ENCODE data around the gene CD247. TPM values are rescaled to one million over a fixed set of nuclear protein-coding genes. Genes with fewer than 3 reads are reported as not detected.

The CD247 gene
- total RNA-seq, 1 experiment from 2014 or later: 0.97 TPM

DNA sequence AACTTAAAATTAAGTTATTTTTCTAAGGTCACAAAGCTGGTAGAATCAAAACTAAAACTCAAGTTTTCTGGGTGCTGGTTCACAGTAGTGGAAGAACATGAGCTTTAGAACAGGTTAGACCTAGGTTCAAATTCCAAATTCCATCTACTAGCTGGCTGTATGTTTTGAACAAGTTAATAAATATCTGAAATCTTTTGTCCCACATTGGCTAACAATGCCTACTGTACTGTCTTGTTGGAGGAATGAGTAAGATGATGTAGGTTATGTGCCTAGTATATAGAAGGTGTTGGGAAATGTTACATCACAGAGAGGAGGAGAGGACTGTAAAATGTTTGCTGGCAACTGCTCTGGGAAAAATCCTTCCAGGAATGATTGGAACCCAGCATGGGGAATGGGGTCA lies 14.0 kb upstream of the CD247 start:
- no peaks in the 10 kb centered on the region for H3K9me3 Mint-ChIP-seq (ENCODE audit: low read depth, unreplicated experiment)
- no peak overlapping the region for H3K27ac Mint-ChIP-seq (ENCODE audit: unreplicated experiment)
- TF ChIP-seq, protein P1, sequence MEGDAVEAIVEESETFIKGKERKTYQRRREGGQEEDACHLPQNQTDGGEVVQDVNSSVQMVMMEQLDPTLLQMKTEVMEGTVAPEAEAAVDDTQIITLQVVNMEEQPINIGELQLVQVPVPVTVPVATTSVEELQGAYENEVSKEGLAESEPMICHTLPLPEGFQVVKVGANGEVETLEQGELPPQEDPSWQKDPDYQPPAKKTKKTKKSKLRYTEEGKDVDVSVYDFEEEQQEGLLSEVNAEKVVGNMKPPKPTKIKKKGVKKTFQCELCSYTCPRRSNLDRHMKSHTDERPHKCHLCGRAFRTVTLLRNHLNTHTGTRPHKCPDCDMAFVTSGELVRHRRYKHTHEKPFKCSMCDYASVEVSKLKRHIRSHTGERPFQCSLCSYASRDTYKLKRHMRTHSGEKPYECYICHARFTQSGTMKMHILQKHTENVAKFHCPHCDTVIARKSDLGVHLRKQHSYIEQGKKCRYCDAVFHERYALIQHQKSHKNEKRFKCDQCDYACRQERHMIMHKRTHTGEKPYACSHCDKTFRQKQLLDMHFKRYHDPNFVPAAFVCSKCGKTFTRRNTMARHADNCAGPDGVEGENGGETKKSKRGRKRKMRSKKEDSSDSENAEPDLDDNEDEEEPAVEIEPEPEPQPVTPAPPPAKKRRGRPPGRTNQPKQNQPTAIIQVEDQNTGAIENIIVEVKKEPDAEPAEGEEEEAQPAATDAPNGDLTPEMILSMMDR (IDR thresholded peaks at IDR 0.05; ENCODE audit: unreplicated experiment): no peak
- no peaks in the 10 kb centered on the region for H3K27me3 Mint-ChIP-seq (ENCODE audit: unreplicated experiment)
- H3K4me1 Mint-ChIP-seq (ENCODE audit: low read depth, unreplicated experiment): peaks cover 7% of the 10 kb centered on the region
- no peaks in the 10 kb centered on the region for H3K36me3 Mint-ChIP-seq (ENCODE audit: insufficient read depth, unreplicated experiment)
- no peak overlapping the region for H3K4me3 Mint-ChIP-seq (ENCODE audit: low read depth, unreplicated experiment)
- BruUV-seq (replicated peaks): no TSS peak
- intact Hi-C loops (cut with micrococcal nuclease; ENCODE audit: unreplicated experiment): loop anchor here (2.0 to 5.0 kb wide), 4 partner anchors 85 to 622 kb away; no protein-coding TSS in a partner anchor
- no peak for DNase-seq
- CTCF ChIA-PET: interaction anchor here (0.8 kb wide), 1 partner anchor 264 kb away, joined by 3 read pairs; no protein-coding TSS in a partner anchor

DNA sequence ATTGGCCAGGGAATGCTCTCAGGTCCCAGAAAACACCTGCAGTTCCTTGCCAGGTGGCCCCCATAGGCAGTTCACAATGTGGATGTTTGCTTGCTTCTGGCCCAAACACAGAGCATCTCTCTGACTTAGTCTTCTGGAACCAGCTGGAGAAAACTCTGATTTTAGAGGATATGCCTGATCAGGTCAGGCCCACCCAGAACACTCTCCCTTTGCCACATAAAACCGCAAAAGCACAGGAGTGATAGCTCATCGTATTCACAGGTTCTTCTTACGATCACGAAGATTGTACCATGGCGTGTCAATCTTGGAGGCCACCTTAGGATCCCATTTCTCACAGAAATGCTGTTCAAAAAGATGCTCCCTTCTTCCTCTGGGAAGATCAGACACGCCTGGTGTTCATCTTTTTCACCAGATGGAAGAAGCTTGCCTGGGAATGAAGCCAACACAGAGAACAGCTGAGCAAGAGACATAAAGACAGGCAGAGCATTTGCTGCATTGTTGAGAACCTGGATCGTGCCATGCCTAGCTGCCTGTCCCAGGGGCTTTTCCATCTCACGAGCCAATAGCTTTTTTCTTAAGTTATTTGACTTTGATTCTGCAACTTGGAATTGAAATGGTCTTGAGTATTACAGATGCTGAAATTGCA lies 11.6 kb upstream of the CD247 start:
- Mint-ChIP-seq H3K4me3 (ENCODE audit: low read depth, unreplicated experiment) (no peak overlapping the region), H3K4me1 (ENCODE audit: low read depth, unreplicated experiment) (peaks cover 7% of the 10 kb centered on the region), H3K27ac (ENCODE audit: unreplicated experiment) (no peak overlapping the region), H3K9me3 (ENCODE audit: low read depth, unreplicated experiment) (no peaks in the 10 kb centered on the region), H3K27me3 (ENCODE audit: unreplicated experiment) (peaks cover 13% of the 10 kb centered on the region), H3K36me3 (ENCODE audit: insufficient read depth, unreplicated experiment) (no peaks in the 10 kb centered on the region)
- CTCF ChIA-PET: no interaction called here
- DNase-seq: no peak
- TF ChIP-seq, protein P1 (IDR thresholded peaks at IDR 0.05; ENCODE audit: unreplicated experiment): no peak
- no TSS peak for BruUV-seq (replicated peaks)
- intact Hi-C loops (cut with micrococcal nuclease; ENCODE audit: unreplicated experiment): loop anchor here (5.0 kb wide), 2 partner anchors 83 to 463 kb away; no protein-coding TSS in a partner anchor

DNA sequence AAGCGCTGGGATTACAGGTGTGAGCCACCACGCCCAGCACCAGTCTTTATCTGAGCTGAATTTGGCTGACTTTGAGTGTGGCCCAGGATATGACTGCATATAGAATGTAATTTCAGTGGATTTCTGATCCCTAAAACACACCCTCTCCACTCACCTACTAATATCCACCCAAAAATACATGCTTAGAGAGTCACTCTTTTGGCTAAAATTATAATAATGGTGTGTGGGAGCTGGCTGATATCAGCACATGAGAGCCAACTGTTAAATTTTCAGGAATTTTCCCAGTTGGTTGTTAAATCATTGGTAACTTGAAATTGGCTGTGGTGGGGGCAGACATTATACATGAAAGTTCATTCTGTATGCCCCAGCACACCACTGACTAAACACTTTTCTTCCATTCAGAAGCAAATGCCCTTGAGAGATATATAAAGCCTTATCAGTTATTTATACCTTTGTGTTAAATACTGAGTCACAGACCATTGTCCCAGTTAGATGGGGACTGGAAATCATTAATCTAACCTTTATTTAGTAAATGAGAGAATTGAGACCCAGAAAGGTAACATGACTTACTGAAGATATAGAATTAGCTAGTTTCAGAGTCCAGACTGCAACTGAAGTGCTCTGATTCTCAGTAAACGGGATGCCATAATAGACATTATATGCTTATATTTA lies 9.9 kb upstream of the CD247 start:
- Mint-ChIP-seq H3K27ac (ENCODE audit: unreplicated experiment) (no peak overlapping the region), H3K27me3 (ENCODE audit: unreplicated experiment) (peaks cover 16% of the 10 kb centered on the region), H3K36me3 (ENCODE audit: insufficient read depth, unreplicated experiment) (no peaks in the 10 kb centered on the region), H3K4me1 (ENCODE audit: low read depth, unreplicated experiment) (peaks cover 7% of the 10 kb centered on the region), H3K4me3 (ENCODE audit: low read depth, unreplicated experiment) (no peak overlapping the region), H3K9me3 (ENCODE audit: low read depth, unreplicated experiment) (no peaks in the 10 kb centered on the region)
- BruUV-seq (replicated peaks): no TSS peak
- TF ChIP-seq, protein P1 (IDR thresholded peaks at IDR 0.05; ENCODE audit: unreplicated experiment): no peak
- no peak for DNase-seq
- CTCF ChIA-PET: interaction anchor here (0.6 to 1.0 kb wide), 3 partner anchors 81 to 186 kb away, joined by 3 to 6 read pairs (median 3); no protein-coding TSS in a partner anchor
- intact Hi-C loops (cut with micrococcal nuclease; ENCODE audit: unreplicated experiment): no loop called here

DNA sequence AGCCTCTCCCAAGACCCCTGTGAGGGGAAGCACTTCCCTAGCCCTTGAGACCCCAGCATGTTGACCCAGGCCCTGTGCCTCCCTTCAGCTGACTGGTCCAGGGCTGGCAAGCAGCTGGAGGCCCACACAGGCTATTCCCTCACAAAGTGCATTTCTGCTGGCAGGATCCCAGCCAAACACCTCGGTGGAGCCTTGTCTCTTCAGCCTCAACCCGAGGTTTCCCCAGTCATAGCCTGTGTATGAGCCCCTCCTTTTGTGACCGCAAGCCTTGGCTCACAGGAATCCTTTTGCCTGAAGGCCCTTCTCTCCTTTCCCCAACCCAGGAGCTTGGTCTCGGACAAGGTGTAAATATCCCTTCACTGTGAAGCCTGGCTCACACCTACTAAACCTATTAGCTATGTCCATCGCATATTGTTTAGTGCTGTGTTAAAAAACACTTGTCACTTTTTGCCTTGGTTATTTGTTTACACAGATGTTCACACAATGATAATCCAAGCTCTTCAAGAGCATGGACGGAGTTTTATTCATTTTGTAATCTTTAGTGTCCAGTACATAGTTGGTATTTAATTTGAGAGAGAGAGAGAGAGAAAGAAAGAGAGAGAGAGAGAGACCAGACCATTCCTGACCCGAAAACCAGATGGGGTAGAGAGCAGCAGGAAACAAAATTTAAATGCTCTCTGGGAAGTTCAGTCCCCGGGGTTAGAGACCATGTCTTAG lies 8.5 kb upstream of the CD247 start:
- no peak overlapping the region for H3K27ac Mint-ChIP-seq (ENCODE audit: unreplicated experiment)

More for the DNA sequence above, 8.5 kb upstream of the CD247 start:
- no peaks in the 10 kb centered on the region for H3K9me3 Mint-ChIP-seq (ENCODE audit: low read depth, unreplicated experiment)
- H3K36me3 Mint-ChIP-seq (ENCODE audit: insufficient read depth, unreplicated experiment): no peaks in the 10 kb centered on the region
- no peaks in the 10 kb centered on the region for H3K4me1 Mint-ChIP-seq (ENCODE audit: low read depth, unreplicated experiment)
- CTCF ChIA-PET: no interaction called here
- intact Hi-C loops (cut with micrococcal nuclease; ENCODE audit: unreplicated experiment): no loop called here
- no peak overlapping the region for H3K4me3 Mint-ChIP-seq (ENCODE audit: low read depth, unreplicated experiment)
- BruUV-seq (replicated peaks): no TSS peak
- H3K27me3 Mint-ChIP-seq (ENCODE audit: unreplicated experiment): peaks cover 28% of the 10 kb centered on the region
- TF ChIP-seq, protein P1 (IDR thresholded peaks at IDR 0.05; ENCODE audit: unreplicated experiment): no peak
- DNase-seq: no peak
